Hepatocyte (in vitro differentiated cells): Measurements from ENCODE around the gene ZER1. TPM values are rescaled to one million over a fixed set of nuclear protein-coding genes. Genes with fewer than 3 reads are reported as not detected.
A peak's percentile ranks its signal among the peaks of the same experiment; 100 is the strongest.

Source experiments
- DNase-seq: peaks from one replicate; pipeline ENCODE4 v3.0.0-alpha.2; 2016; ENCODE audit warnings: low spot score
- H2AFZ ChIP-seq: fragments of 200-600 bp; sonication (generic); 2 replicates; pipeline ENCODE4 v1.6.0; 2016; ENCODE audit warnings: antibody characterized with exemption, mild to moderate bottlenecking
- H3K27ac ChIP-seq: fragments of 200-600 bp; sonication (generic); 2 replicates; pipeline ENCODE4 v1.5.1; 2016; ENCODE audit warnings: mild to moderate bottlenecking
- H3K27me3 ChIP-seq: fragments of 200-600 bp; sonication (generic); 2 replicates; pipeline ENCODE4 v1.6.1; 2016
- H3K36me3 ChIP-seq: fragments of 200-600 bp; sonication (generic); replicated peaks from 2 replicates; pipeline ENCODE4 v1.5.1; 2016; ENCODE audit warnings: low read depth; ENCODE audit not compliant: insufficient read depth
- H3K4me1 ChIP-seq: fragments of 200-600 bp; sonication (generic); 2 replicates; pipeline ENCODE4 v1.5.1; 2016; ENCODE audit warnings: mild to moderate bottlenecking, moderate library complexity; ENCODE audit not compliant: insufficient read depth
- H3K4me2 ChIP-seq: fragments of 200-600 bp; sonication (generic); 2 replicates; pipeline ENCODE4 v1.6.0; 2016
- H3K4me3 ChIP-seq: fragments of 200-600 bp; sonication (generic); 2 replicates; pipeline ENCODE4 v1.5.1; 2016; ENCODE audit warnings: mild to moderate bottlenecking
- H3K79me2 ChIP-seq: fragments of 200-600 bp; sonication (generic); 2 replicates; pipeline ENCODE4 v1.6.0; 2017; ENCODE audit warnings: mild to moderate bottlenecking
- H3K9me2 ChIP-seq: fragments of 200-600 bp; sonication (generic); replicated peaks from 2 replicates; pipeline ENCODE4 v1.6.0; 2017; ENCODE audit warnings: mild to moderate bottlenecking; ENCODE audit not compliant: insufficient read depth
- H3K9me3 ChIP-seq: fragments of 200-600 bp; sonication (generic); 2 replicates; pipeline ENCODE4 v1.5.1; 2016; ENCODE audit warnings: low read depth, mild to moderate bottlenecking
- H4K20me1 ChIP-seq: fragments of 200-600 bp; sonication (generic); 2 replicates; pipeline ENCODE4 v1.6.0; 2016; ENCODE audit warnings: mild to moderate bottlenecking; ENCODE audit not compliant: insufficient read depth, poor library complexity, severe bottlenecking
- EZH2 ChIP-seq: fragments of 200-600 bp; sonication (generic); IDR thresholded peaks from 2 replicates; pipeline ENCODE4 v1.6.1; 2016; ENCODE audit warnings: antibody characterized with exemption, mild to moderate bottlenecking, borderline replicate concordance
- EZH2phosphoT487 ChIP-seq: fragments of 200-600 bp; sonication (generic); IDR thresholded peaks from one replicate; pipeline ENCODE4 v1.6.1; 2018; ENCODE audit warnings: antibody characterized with exemption, mild to moderate bottlenecking, low read depth, moderate library complexity; ENCODE audit not compliant: unreplicated experiment, severe bottlenecking
- WGBS: methylation state at CpG from one replicate; pipeline ENCODE4 v1.1.6; 2016; ENCODE audit warnings: low lambda C conversion rate; ENCODE audit errors: missing lambda C conversion rate; 5-methylcytosine and 5-hydroxymethylcytosine counted together
- polyA plus RNA-seq: library from polyadenylated mRNA; unstranded; fragments of >200 nt; fragmentation: Nextera tagmentation; extraction: Ambion mirVana; gene quantifications from 2 replicates; pipeline ENCODE4 v1.2.1, GENCODE V29; 2016
- total RNA-seq: library from RNA; depleted of rRNA; stranded (reverse); fragments of >200 nt; gene quantifications from 2 replicates; pipeline ENCODE4 v1.2.3, GENCODE V29; 2014
- TF ChIP-seq, protein P1 (sequence below): fragments of 200-600 bp; sonication (generic); IDR thresholded peaks from 2 replicates; pipeline ENCODE4 v1.5.1; 2016; ENCODE audit warnings: antibody characterized with exemption, mild to moderate bottlenecking; ENCODE audit not compliant: poor library complexity

The ZER1 gene
- total and polyA plus RNA-seq, 2 experiments from 2014 or later = 24.4 to 38.9 TPM

DNA sequence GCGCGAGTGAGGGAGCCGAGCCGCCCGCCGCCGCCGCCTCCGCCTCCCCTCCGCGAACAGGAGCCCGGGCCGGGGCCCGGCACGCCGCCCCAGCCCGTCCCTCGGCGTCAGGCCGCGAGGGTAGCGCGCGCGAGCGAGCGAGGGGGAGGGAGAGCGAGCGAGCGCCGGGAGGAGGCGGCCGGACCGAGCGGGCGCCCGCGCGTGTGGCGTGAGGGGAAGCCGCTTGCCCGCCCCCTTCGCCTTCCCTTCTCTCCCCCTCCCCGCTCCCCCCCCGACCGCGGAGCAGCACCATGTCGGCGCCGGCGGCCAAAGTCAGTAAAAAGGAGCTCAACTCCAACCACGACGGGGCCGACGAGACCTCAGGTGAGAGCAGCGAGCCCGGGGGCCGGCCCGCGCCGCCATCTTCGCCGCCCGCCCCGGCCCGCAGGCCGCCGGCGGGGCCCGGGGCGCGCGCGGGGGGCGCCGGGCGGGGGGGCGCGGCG, 82.4 kb downstream of the ZER1 start:
- 0% methylated on average over 14 of the region's 80 CpGs for WGBS
- Histone ChIP-seq H3K36me3 (peaks cover 12% of the 10 kb centered on the region), H3K79me2 (peaks cover 75% of the 10 kb centered on the region), H3K27ac (peak overlapping the region; percentile 99), H2AFZ (no peak overlapping the region), H3K9me3 (no peaks in the 10 kb centered on the region), H3K4me3 (peak overlapping the region; percentile 85), H4K20me1 (peaks cover 38% of the 10 kb centered on the region), H3K27me3 (no peaks in the 10 kb centered on the region), H3K4me1 (peaks cover 43% of the 10 kb centered on the region), H3K4me2 (peak overlapping the region; percentile 36), H3K9me2 (no peaks in the 10 kb centered on the region)
- TF ChIP-seq EZH2 (no peak), EZH2phosphoT487 (no peak)
- TF ChIP-seq, protein P1, sequence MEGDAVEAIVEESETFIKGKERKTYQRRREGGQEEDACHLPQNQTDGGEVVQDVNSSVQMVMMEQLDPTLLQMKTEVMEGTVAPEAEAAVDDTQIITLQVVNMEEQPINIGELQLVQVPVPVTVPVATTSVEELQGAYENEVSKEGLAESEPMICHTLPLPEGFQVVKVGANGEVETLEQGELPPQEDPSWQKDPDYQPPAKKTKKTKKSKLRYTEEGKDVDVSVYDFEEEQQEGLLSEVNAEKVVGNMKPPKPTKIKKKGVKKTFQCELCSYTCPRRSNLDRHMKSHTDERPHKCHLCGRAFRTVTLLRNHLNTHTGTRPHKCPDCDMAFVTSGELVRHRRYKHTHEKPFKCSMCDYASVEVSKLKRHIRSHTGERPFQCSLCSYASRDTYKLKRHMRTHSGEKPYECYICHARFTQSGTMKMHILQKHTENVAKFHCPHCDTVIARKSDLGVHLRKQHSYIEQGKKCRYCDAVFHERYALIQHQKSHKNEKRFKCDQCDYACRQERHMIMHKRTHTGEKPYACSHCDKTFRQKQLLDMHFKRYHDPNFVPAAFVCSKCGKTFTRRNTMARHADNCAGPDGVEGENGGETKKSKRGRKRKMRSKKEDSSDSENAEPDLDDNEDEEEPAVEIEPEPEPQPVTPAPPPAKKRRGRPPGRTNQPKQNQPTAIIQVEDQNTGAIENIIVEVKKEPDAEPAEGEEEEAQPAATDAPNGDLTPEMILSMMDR = no peak
- no peak for DNase-seq

DNA sequence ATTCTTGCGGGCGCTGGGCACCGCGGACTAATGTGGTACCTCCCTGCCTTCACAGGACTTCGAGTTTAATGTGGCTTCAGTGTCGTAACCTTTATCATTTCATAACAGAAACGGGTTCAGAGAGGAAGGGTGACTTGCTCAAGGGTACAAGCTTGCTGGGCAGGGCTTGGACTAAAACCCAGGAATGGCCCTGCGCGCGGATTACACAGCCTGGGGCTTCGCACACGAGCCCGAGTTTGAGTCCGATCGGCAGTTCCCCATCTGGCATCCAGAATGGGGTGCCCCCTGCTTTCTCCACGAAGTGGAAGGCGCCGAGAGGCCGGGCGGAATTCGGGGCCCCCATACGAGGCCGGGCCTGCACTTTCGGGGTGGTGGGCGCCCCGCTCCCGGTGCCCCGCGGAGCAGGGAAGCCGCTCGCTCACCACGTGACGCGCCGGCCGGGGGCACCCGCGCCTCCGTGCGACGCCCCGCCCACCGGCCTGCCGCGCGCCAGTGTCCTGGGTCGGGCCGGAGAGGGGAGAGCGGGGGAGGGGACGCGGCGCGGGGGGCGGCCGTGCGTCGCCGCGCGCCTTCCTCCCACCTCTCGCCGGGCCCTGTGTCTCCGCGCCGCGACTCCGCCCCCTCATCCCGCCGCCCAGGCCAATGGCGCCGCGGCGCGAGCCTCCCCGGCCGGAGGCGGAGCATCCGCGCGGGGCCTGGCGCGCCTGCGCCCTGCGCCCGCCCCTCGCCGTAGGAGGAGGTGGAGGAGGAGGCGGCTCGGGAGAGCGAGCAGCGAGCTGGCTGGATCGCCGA, 83.0 kb downstream of the ZER1 start, which contains the start of gene SET:
TSS of gene SET (plus strand) at position 722 of the 792 bp plus-strand sequence. CDS start 361 bp downstream, outside the sequence.
- 6% methylated on average over 54 of the region's 93 CpGs for WGBS
- no peak for TF ChIP-seq EZH2phosphoT487
- no peak for TF ChIP-seq EZH2
- TF ChIP-seq, protein P1 = no peak
- H3K79me2 ChIP-seq = peaks cover 74% of the 10 kb centered on the region
- H3K36me3 ChIP-seq = peaks cover 6% of the 10 kb centered on the region
- H3K4me3 ChIP-seq = peak within 1 kb of the TSS; percentile 85
- H3K4me1 ChIP-seq = peaks cover 43% of the 10 kb centered on the region
- H3K4me2 ChIP-seq = peak within 1 kb of the TSS; percentile 86
- no peaks in the 10 kb centered on the region for H3K9me3 ChIP-seq
- peaks cover 37% of the 10 kb centered on the region for H4K20me1 ChIP-seq
- H2AFZ ChIP-seq = peak within 1 kb of the TSS; percentile 86
- no peaks in the 10 kb centered on the region for H3K27me3 ChIP-seq
- no peaks in the 10 kb centered on the region for H3K9me2 ChIP-seq
- H3K27ac ChIP-seq = peak within 1 kb of the TSS; percentile 99
- DNase-seq = peak; percentile 98

DNA sequence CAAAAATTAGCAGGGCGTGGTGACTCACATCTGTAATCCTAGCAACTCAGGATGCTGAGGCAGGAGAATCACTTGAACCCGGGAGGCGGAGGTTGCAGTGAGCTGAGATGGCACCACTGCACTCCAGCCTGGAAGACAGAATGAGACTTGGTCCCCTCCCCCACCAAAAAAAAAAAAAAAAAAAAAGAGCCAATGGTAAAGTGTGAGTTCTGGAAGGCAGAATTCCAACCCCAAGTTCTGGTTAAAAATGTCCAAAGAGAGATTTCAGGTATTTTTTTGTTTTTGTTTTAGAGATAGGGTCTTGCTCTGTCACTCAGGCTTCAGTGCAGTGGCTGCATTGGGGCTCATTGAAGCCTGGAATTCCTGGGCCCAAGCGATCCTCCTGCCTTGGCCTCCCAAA, 84.3 kb downstream of the ZER1 start:
- peaks cover 43% of the 10 kb centered on the region for H3K4me1 ChIP-seq
- DNase-seq = no peak
- H4K20me1 ChIP-seq = peaks cover 25% of the 10 kb centered on the region
- TF ChIP-seq EZH2phosphoT487 (no peak), EZH2 (no peak)
- TF ChIP-seq, protein P1 = no peak
- H3K9me2 ChIP-seq = no peaks in the 10 kb centered on the region
- peak overlapping the region; percentile 96 for H3K27ac ChIP-seq
- no peaks in the 10 kb centered on the region for H3K36me3 ChIP-seq
- peak overlapping the region; percentile 86 for H3K4me2 ChIP-seq
- H3K79me2 ChIP-seq = peaks cover 67% of the 10 kb centered on the region
- no peak overlapping the region for H2AFZ ChIP-seq
- 94% methylated on average over 4 of the region's 4 CpGs for WGBS
- H3K4me3 ChIP-seq = no peak overlapping the region
- no peaks in the 10 kb centered on the region for H3K9me3 ChIP-seq
- H3K27me3 ChIP-seq = no peaks in the 10 kb centered on the region
